ENCODE results near the gene PHF20. TPM values are rescaled to one million over a fixed set of nuclear protein-coding genes. Genes with fewer than 3 reads are reported as not detected.

Gene PHF20
- 18.8 and 21.4 TPM in 2 replicates for total RNA-seq

GRCh38 chr20:35771689-35772562 is at the start of gene PHF20:
Gene PHF20, plus strand, starts transcription at chr20:35772015. Its CDS starts 29,508 bp downstream, at chr20:35801523.

DNA sequence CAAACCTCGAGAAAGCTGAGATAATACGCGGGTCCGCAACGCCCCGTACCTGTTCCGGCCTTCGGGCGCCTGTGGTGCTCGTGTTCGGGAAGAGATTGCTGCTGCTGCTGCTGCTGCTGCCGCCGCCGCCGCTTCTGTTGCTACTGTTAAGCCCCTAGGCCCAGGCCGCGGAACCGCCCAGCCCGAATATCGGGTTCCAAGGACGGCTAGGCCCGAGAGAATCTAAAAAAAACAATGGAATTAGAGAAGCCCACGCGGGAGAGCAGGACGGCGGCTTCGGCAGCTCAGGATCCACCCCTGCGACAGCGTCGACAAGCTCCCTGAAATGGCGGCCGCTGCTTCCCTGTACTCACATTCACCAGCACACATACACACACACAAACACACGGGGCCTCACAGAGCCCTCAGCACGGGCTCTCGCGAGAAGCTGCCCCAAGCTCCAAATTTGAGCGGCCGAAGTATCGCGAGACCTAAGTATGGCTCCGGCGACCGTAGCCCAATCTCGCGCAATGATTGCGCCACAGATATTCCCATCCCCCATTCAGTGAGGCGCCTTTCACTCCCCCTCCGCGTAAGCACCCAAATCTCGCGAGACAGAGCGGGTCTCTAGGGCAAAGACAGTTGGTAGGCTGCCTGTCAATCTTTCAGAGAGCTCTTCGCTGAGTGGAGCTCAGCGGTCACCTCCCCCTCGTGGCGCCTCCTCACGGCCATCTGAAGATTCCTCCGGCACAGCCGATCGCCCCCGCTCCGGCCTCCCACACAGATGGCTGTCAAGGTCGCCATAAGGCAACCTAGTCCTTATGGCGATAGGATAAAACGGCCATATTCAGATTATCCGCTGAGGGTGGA is 29.7 kb upstream of the PHF20 start, which contains the start of gene RBM39:
TSS of gene RBM39 (minus strand) at position 369 of the 849 bp plus-strand sequence. CDS start 1,386 bp downstream, outside the sequence.

GRCh38 chr20:35954200-35954906 is 182.5 kb downstream of the PHF20 start, which contains the start of gene SCAND1:
Gene SCAND1, minus strand, starts transcription at chr20:35954502. Its CDS starts 218 bp downstream, at chr20:35954284.

GRCh38 chr20:35967979-35968640 is 196.3 kb downstream of the PHF20 start, which contains the start of gene CNBD2:
Gene CNBD2, plus strand, starts transcription at chr20:35968590. Its CDS starts 173 bp downstream, at chr20:35968763.

Other genes with a start within 250 kb of the PHF20 start
- not detected in 2 replicates for gene C20orf173, start 242.4 kb upstream of the PHF20 start, total RNA-seq
- gene ERGIC3, start 229.9 kb upstream of the PHF20 start, total RNA-seq: 444 and 536 TPM in 2 replicates
- 11.9 and 22.0 TPM in 2 replicates for gene SPAG4, start 156.2 kb upstream of the PHF20 start, total RNA-seq
- gene CPNE1, start 107.1 kb upstream of the PHF20 start, total RNA-seq: 147 and 199 TPM in 2 replicates
- gene RBM12, start 107.1 kb upstream of the PHF20 start, total RNA-seq: 25.5 and 38.6 TPM in 2 replicates
- 19.1 and 25.7 TPM in 2 replicates for gene NFS1, start 72.7 kb upstream of the PHF20 start, total RNA-seq
- 352 and 507 TPM in 2 replicates for gene ROMO1, start 72.6 kb upstream of the PHF20 start, total RNA-seq
- 319 and 352 TPM in 2 replicates for gene RBM39, start 29.8 kb upstream of the PHF20 start, total RNA-seq
- gene SCAND1, start 182.5 kb downstream of the PHF20 start, total RNA-seq: 57.7 and 58.3 TPM in 2 replicates
- 1.6 and 1.7 TPM in 2 replicates for gene CNBD2, start 196.6 kb downstream of the PHF20 start, total RNA-seq

Data from smooth muscle cell of bladder (primary cell).